Peyer's patch (tissue), 4 donors: ENCODE data around the gene TLCD3A. TPM values are rescaled to one million over a fixed set of nuclear protein-coding genes. Genes with fewer than 3 reads are reported as not detected.

ENCODE experiments used
- DNase-seq, 3 donors: peaks; one replicate each; pipeline ENCODE4 v3.0.0-alpha.2; 2017 to 2019
- H3K27ac ChIP-seq, 4 donors: fragments of 200-600 bp; sonication (generic); one replicate each; pipeline ENCODE4 v1.5.1; 2016 to 2019
- H3K27me3 ChIP-seq, 2 donors: fragments of 200-600 bp; sonication (generic); one replicate each; pipeline ENCODE4 v1.5.1; 2019
- H3K36me3 ChIP-seq, 3 donors: fragments of 200-600 bp; sonication (generic); one replicate each; pipeline ENCODE4 v1.5.1; 2016 to 2019
- H3K4me1 ChIP-seq, 4 donors: fragments of 200-600 bp; sonication (generic); one replicate each; pipeline ENCODE4 v1.5.1; 2016 to 2019
- H3K4me3 ChIP-seq, 4 donors: fragments of 200-600 bp; sonication (generic); 1 replicate in 3 of 4; 2 replicates in 1 of 4; pipeline ENCODE4 v1.5.1; 2016 to 2019; ENCODE audit warnings: mild to moderate bottlenecking in 1 of 4
- H3K9me3 ChIP-seq, 4 donors: fragments of 200-600 bp; sonication (generic); one replicate each; pipeline ENCODE4 v1.5.1; 2016 to 2019; ENCODE audit warnings: mild to moderate bottlenecking in 1 of 4
- CTCF ChIP-seq, 6 experiments: fragments of 450-650 bp in 4 of 6; fragments of 200-600 bp in 2 of 6; sonication (generic) in 1 of 6; IDR thresholded peaks; one replicate each; pipeline ENCODE4 v1.5.1; 2017 to 2019; ENCODE audit warnings: antibody characterized with exemption in 6 of 6, mild to moderate bottlenecking in 3 of 6, moderate library complexity in 1 of 6
- POLR2A ChIP-seq, 2 donors: fragments of 450-650 bp; IDR thresholded peaks; one replicate each; pipeline ENCODE4 v1.5.1; 2017; ENCODE audit warnings: antibody characterized with exemption in 2 of 2, mild to moderate bottlenecking in 2 of 2, moderate library complexity in 2 of 2
- total RNA-seq, 4 donors: library from RNA; depleted of rRNA; stranded (reverse); fragments of >200 nt; gene quantifications; one replicate each; pipeline ENCODE4 v1.1.0, GENCODE V29; 2016

Gene TLCD3A
- total RNA-seq, 4 donors from 2014 or later: 7.4 to 32.0 (median 9.4) TPM

DNA sequence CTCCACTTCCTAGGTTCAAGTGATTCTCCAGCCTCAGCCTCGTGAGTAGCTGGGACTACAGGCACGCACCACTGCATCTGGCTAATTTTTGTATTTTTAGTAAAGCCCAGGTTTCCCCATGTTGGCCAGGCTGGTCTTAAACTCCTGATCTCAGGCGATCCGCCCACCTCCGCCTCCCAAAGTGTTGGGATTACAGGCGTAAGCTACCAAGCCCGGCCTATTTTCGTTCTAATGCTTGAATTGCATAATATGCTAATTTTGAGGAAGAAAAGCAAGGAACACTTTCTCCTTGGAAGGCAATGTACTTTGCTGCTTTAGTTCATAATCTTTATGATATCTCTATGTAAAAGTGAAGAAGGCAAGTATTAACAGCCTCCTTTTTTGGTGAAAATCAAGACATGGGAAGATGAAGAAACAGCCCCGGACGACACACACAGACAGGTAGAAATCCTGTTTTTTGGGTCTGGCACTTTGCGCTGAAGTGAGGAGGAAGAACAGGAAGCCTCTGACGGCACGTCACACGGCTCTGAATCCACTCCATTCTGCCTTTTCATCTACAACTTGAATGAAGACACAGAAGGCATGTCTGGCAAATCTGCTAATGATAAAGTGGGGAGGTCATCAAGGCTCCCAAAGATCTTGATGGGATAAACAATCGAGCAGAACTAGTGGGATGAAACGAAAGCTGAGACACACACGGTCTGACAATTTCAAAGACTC is 42.7 kb upstream of the TLCD3A start:
- Histone ChIP-seq H3K27ac (no peak overlapping the region), H3K27me3 (no peaks in the 10 kb centered on the region), H3K36me3 (peaks cover 0 to 65% (median 0%) of the 10 kb centered on the region in 3 donors), H3K9me3 (no peaks in the 10 kb centered on the region), H3K4me1 (no peaks in the 10 kb centered on the region), H3K4me3 (no peak overlapping the region)
- TF ChIP-seq CTCF (IDR thresholded peaks at IDR 0.05) (no peak), POLR2A (IDR thresholded peaks at IDR 0.05) (no peak)
- DNase-seq: no peak

- H3K9me3 ChIP-seq: no peaks in the 10 kb centered on the region
- DNase-seq: no peak
- H3K27ac ChIP-seq: no peak overlapping the region
- H3K27me3 ChIP-seq: no peaks in the 10 kb centered on the region
- TF ChIP-seq POLR2A (IDR thresholded peaks at IDR 0.05) (no peak), CTCF (IDR thresholded peaks at IDR 0.05) (no peak)
- no peaks in the 10 kb centered on the region for H3K4me1 ChIP-seq
- peaks cover 0 to 68% (median 0%) of the 10 kb centered on the region in 3 donors for H3K36me3 ChIP-seq
- no peak overlapping the region for H3K4me3 ChIP-seq
These were observed 42.0 kb upstream of the TLCD3A start for GRCh38 chr17:690361-690760.

GRCh38 chr17:691423-691822 is 41.0 kb upstream of the TLCD3A start:
- H3K36me3 ChIP-seq: peaks cover 0 to 76% (median 0%) of the 10 kb centered on the region in 3 donors
- no peak overlapping the region for H3K27ac ChIP-seq
- no peaks in the 10 kb centered on the region for H3K9me3 ChIP-seq
- no peaks in the 10 kb centered on the region for H3K4me1 ChIP-seq
- no peaks in the 10 kb centered on the region for H3K27me3 ChIP-seq
- DNase-seq: no peak
- no peak for TF ChIP-seq POLR2A (IDR thresholded peaks at IDR 0.05)
- TF ChIP-seq CTCF (IDR thresholded peaks at IDR 0.05): no peak
- H3K4me3 ChIP-seq: no peak overlapping the region

- Histone ChIP-seq H3K27ac (no peak overlapping the region), H3K36me3 (peaks cover 0 to 76% (median 0%) of the 10 kb centered on the region in 3 donors), H3K9me3 (no peaks in the 10 kb centered on the region), H3K4me1 (no peaks in the 10 kb centered on the region), H3K27me3 (no peaks in the 10 kb centered on the region), H3K4me3 (no peak overlapping the region)
- DNase-seq: no peak
- TF ChIP-seq CTCF (IDR thresholded peaks at IDR 0.05): no peak
- TF ChIP-seq POLR2A (IDR thresholded peaks at IDR 0.05): no peak
These were observed 40.3 kb upstream of the TLCD3A start for GRCh38 chr17:692116-692515.

- no peaks in the 10 kb centered on the region for H3K9me3 ChIP-seq
- TF ChIP-seq POLR2A (IDR thresholded peaks at IDR 0.05) (no peak), CTCF (IDR thresholded peaks at IDR 0.05) (no peak)
- no peaks in the 10 kb centered on the region for H3K4me1 ChIP-seq
- peaks cover 0 to 80% (median 0%) of the 10 kb centered on the region in 3 donors for H3K36me3 ChIP-seq
- H3K27me3 ChIP-seq: no peaks in the 10 kb centered on the region
- H3K27ac ChIP-seq: no peak overlapping the region
- DNase-seq: no peak
- H3K4me3 ChIP-seq: no peak overlapping the region
These were observed 38.4 kb upstream of the TLCD3A start for GRCh38 chr17:693791-694638.
